GM12878 (cell line): Measurements from ENCODE around the gene CKB. TPM values are rescaled to one million over a fixed set of nuclear protein-coding genes. Genes with fewer than 3 reads are reported as not detected.

Experiments
- ATAC-seq: fragments of 200-7000 bp; cut with Tn5 transposase; 3 replicates; pipeline ENCODE4 v1.9.1; 2020; ENCODE audit warnings: mild to moderate bottlenecking, moderate library complexity
- BruUV-seq: library from RNA; stranded (reverse); fragments of 400-500 nt; replicated peaks from 2 replicates; lab custom pipeline; 2021; lab: Mats Ljungman, UMichigan
- CTCF ChIA-PET: fragments of 300-600 bp; sonication (Branson Sonifier 250); formaldehyde crosslinking; extraction: SDS; loops from one replicate; lab custom pipeline; 2021; ENCODE audit warnings: inconsistent platforms; lab: Yijun Ruan, JAX
- POLR2A ChIA-PET: fragments of 350-600 bp; formaldehyde crosslinking; extraction: SDS; loops from one replicate; lab custom pipeline; 2021; ENCODE audit warnings: inconsistent platforms; lab: Charles Lee
- RAD21 ChIA-PET: fragments of 300-600 bp; sonication (Branson Sonifier 250); formaldehyde crosslinking; loops from one replicate; lab custom pipeline; 2023; ENCODE audit warnings: antibody characterized with exemption; ENCODE audit not compliant: unreplicated experiment; lab: Charles Lee
- SMC1A ChIA-PET: fragments of 300-600 bp; sonication (Branson Sonifier 250); formaldehyde crosslinking; loops from one replicate; lab custom pipeline; 2023; ENCODE audit not compliant: unreplicated experiment, uncharacterized antibody; lab: Charles Lee
- DNase-seq: peaks from one replicate; pipeline ENCODE4 v3.0.0-alpha.2; 2011; ENCODE audit warnings: low read depth, low spot score
- FAIRE-seq: peaks from 3 replicates; lab custom pipeline; 2011; peaks lifted over from hg19 to GRCh38; lab: Jason Lieb, UNC
- H2AFZ ChIP-seq: 2 replicates; pipeline ENCODE4 v1.6.0; 2011; ENCODE audit warnings: low read depth, low read length, control low read depth; ENCODE audit not compliant: control insufficient read depth
- H3K27ac ChIP-seq: 2 replicates; pipeline ENCODE4 v1.5.1; 2011; ENCODE audit warnings: control low read depth; ENCODE audit not compliant: control insufficient read depth, insufficient read depth
- H3K27me3 ChIP-seq, 2 experiments: replicated peaks in 1 of 2; 2 replicates each; pipeline versions ENCODE4 v1.6.0 to v1.6.1; 2011; ENCODE audit warnings: low read length in 1 of 2; ENCODE audit not compliant: control insufficient read depth in 2 of 2, insufficient read depth in 2 of 2
- H3K36me3 ChIP-seq, 2 experiments: 2 replicates each; pipeline ENCODE4 v1.5.1; 2011; ENCODE audit warnings: low read length in 1 of 2; ENCODE audit not compliant: control insufficient read depth in 2 of 2, insufficient read depth in 2 of 2
- H3K4me1 ChIP-seq: 2 replicates; pipeline ENCODE4 v1.6.1; 2011; ENCODE audit warnings: mild to moderate bottlenecking, low read length, moderate library complexity, mixed read lengths; ENCODE audit not compliant: control insufficient read depth, insufficient read depth
- H3K4me2 ChIP-seq: 2 replicates; pipeline ENCODE4 v1.6.0; 2011; ENCODE audit warnings: control low read depth; ENCODE audit not compliant: control insufficient read depth, insufficient read depth
- H3K4me3 ChIP-seq: fragments of 200-600 bp; sonication (generic); 2 replicates; pipeline ENCODE4 v1.5.1; 2016
- H3K79me2 ChIP-seq: 2 replicates; pipeline ENCODE4 v1.6.0; 2011; ENCODE audit warnings: low read length; ENCODE audit not compliant: control insufficient read depth, insufficient read depth
- H3K9ac ChIP-seq: 2 replicates; pipeline ENCODE4 v1.8.0; 2011; ENCODE audit warnings: low read length, control low read depth, mixed read lengths; ENCODE audit not compliant: control insufficient read depth, insufficient read depth
- H3K9me3 ChIP-seq: replicated peaks from 3 replicates; pipeline ENCODE4 v1.5.1; 2011; ENCODE audit warnings: mild to moderate bottlenecking, low read length; ENCODE audit not compliant: control insufficient read depth, insufficient read depth
- H4K20me1 ChIP-seq: 2 replicates; pipeline ENCODE4 v1.6.0; 2011; ENCODE audit not compliant: control insufficient read depth, insufficient read depth
- CBX3 ChIP-seq: fragments of 200-600 bp; sonication (generic); IDR thresholded peaks from 2 replicates; pipeline ENCODE4 v1.6.1; 2016; ENCODE audit warnings: low read depth, borderline replicate concordance
- CREB1 ChIP-seq: IDR thresholded peaks from 2 replicates; pipeline ENCODE4 v1.6.1; 2012; ENCODE audit warnings: low read depth, mild to moderate bottlenecking, inconsistent platforms
- CREM ChIP-seq: IDR thresholded peaks from 2 replicates; pipeline ENCODE4 v1.6.1; 2014; ENCODE audit warnings: antibody characterized with exemption, low read depth
- EGR1 ChIP-seq, 2 experiments: IDR thresholded peaks; 1 replicate in 1 of 2; 2 replicates in 1 of 2; pipeline ENCODE4 v1.6.1; 2011 to 2012; ENCODE audit warnings: low read depth in 2 of 2, low read length in 2 of 2, borderline replicate concordance in 1 of 2, mild to moderate bottlenecking in 1 of 2, moderate library complexity in 1 of 2
- FOS ChIP-seq: IDR thresholded peaks from 3 replicates; pipeline ENCODE4 v1.6.1; 2011; ENCODE audit warnings: borderline replicate concordance; ENCODE audit not compliant: insufficient read length; ENCODE audit errors: extremely low read depth
- HDAC6 ChIP-seq: fragments of 200-600 bp; sonication (generic); IDR thresholded peaks from one replicate; pipeline ENCODE4 v1.8.0; 2017; ENCODE audit warnings: antibody characterized with exemption; ENCODE audit not compliant: unreplicated experiment
- IRF4 ChIP-seq: IDR thresholded peaks from 2 replicates; pipeline ENCODE4 v1.6.1; 2011; ENCODE audit warnings: low read depth, low read length
- JUNB ChIP-seq: IDR thresholded peaks from 2 replicates; pipeline ENCODE4 v1.6.1; 2016; ENCODE audit warnings: antibody characterized with exemption, mild to moderate bottlenecking
- LARP7 ChIP-seq: fragments of 450-650 bp; IDR thresholded peaks from 2 replicates; pipeline ENCODE4 v1.6.1; 2017; ENCODE audit warnings: mild to moderate bottlenecking
- NR2C2 ChIP-seq: IDR thresholded peaks from 2 replicates; pipeline ENCODE4 v1.6.1; 2011; ENCODE audit warnings: borderline replicate concordance, low read depth; ENCODE audit not compliant: control insufficient read depth, insufficient read length
- PML ChIP-seq: IDR thresholded peaks from 2 replicates; pipeline ENCODE4 v1.6.1; 2012; ENCODE audit warnings: low read length, inconsistent platforms
- POU2F2 ChIP-seq: IDR thresholded peaks from 3 replicates; pipeline ENCODE4 v1.6.1; 2011; ENCODE audit warnings: low read depth, mild to moderate bottlenecking, low read length, borderline replicate concordance
- RBBP5 ChIP-seq: fragments of 200-600 bp; sonication (generic); conservative IDR thresholded peaks from 2 replicates; pipeline ENCODE4 v1.6.1; 2016
- STAT1 ChIP-seq: fragments of 450-650 bp; conservative IDR thresholded peaks from 2 replicates; pipeline ENCODE4 v1.6.1; 2014; ENCODE audit warnings: antibody characterized with exemption, mild to moderate bottlenecking
- USF2 ChIP-seq: IDR thresholded peaks from 2 replicates; pipeline ENCODE4 v1.6.1; 2011; ENCODE audit warnings: low read depth, low read length, improper control_type of control experiment, borderline replicate concordance
- YY1 ChIP-seq: IDR thresholded peaks from 2 replicates; pipeline ENCODE4 v1.6.1; 2011; ENCODE audit warnings: low read depth, mild to moderate bottlenecking, low read length
- ZBTB33 ChIP-seq: fragments of 450-650 bp; IDR thresholded peaks from 2 replicates; pipeline ENCODE4 v1.6.1; 2017; ENCODE audit warnings: mild to moderate bottlenecking
- ZNF24 ChIP-seq: fragments of 450-650 bp; IDR thresholded peaks from 2 replicates; pipeline ENCODE4 v1.6.1; 2017; ENCODE audit warnings: antibody characterized with exemption, mild to moderate bottlenecking
- WGBS: methylation state at CpG from one replicate; pipeline ENCODE4 v1.1.6; 2016; ENCODE audit warnings: low lambda C conversion rate; ENCODE audit not compliant: insufficient replicate concordance, insufficient coverage; ENCODE audit errors: missing lambda C conversion rate; 5-methylcytosine and 5-hydroxymethylcytosine counted together
- in situ Hi-C: fragments of 300-500 bp; cut with MboI; formaldehyde crosslinking; loops from 9 replicates; pipeline ENCODE4 v1.14.3; 2018; ENCODE audit warnings: mixed read lengths
- intact Hi-C: fragments of 100-400 bp; cut with micrococcal nuclease; formaldehyde crosslinking; loops from one replicate; pipeline ENCODE4 v1.14.2; 2022; ENCODE audit not compliant: unreplicated experiment
- polyA plus RNA-seq, 11 experiments: library from polyadenylated mRNA; depleted of rRNA in 4 of 11; unstranded in 6 of 11; stranded (reverse) in 5 of 11; fragments of >200 nt; fragmentation: Nextera tagmentation in 4 of 11; fragmentation: Illumina TruSeq in 1 of 11; extraction: Ambion mirVana in 4 of 11; extraction: Trizol in 1 of 11; gene quantifications; 1 replicate in 1 of 11; 2 replicates in 10 of 11; pipeline versions ENCODE4 v1.2.1 to v1.2.3, GENCODE V29; 2011 to 2016; ENCODE audit warnings: inconsistent platforms in 2 of 11, missing spikeins in 2 of 11, low read depth in 1 of 11
- total RNA-seq, 4 experiments: library from RNA; depleted of rRNA in 3 of 4; stranded (reverse); fragments of >200 nt in 3 of 4; fragmentation: Illumina TruSeq in 1 of 4; extraction: Trizol in 1 of 4; gene quantifications; 2 replicates each; pipeline versions ENCODE4 v1.2.1 to v1.2.3, GENCODE V29; 2013 to 2021

The CKB gene
- total and polyA plus RNA-seq, 10 of the 15 experiments (the other 5 are each of a cell fraction or from before 2014, with no cell fraction given): 0.40 to 6.1 (median 2.3) TPM

- TF ChIP-seq ZNF24: no peak
- no peak for TF ChIP-seq FOS
- no peak for TF ChIP-seq STAT1
- no peak for TF ChIP-seq CBX3
Observed at GRCh38 chr14:103537175-103537990, 14.8 kb upstream of the CKB start (continued).

- Histone ChIP-seq H3K36me3 (peaks cover 0 to 6% of the 10 kb centered on the region in 2 experiments; a peak in 2 of 4 replicates), H3K4me1 (no peaks in the 10 kb centered on the region), H3K27me3 (no peaks in the 10 kb centered on the region), H3K27ac (no peak overlapping the region), H2AFZ (no peak overlapping the region), H3K4me3 (no peak overlapping the region), H3K9me3 (no peaks in the 10 kb centered on the region), H4K20me1 (no peaks in the 10 kb centered on the region), H3K79me2 (no peaks in the 10 kb centered on the region), H3K9ac (no peak overlapping the region), H3K4me2 (no peak overlapping the region)
- ChIA-PET CTCF (no interaction called here), RAD21 (no interaction called here), POLR2A (interaction anchor here (0.6 kb wide), 1 partner anchor 33 kb away, joined by 3 read pairs; no protein-coding TSS in a partner anchor), SMC1A (no interaction called here)
- intact Hi-C loops: no loop called here
- no TSS peak for BruUV-seq
- ATAC-seq (no peak), FAIRE-seq (no peak), DNase-seq (no peak)
- in situ Hi-C loops: no loop called here
- TF ChIP-seq CREB1 (no peak), HDAC6 (no peak), IRF4 (no peak), CREM (no peak), LARP7 (no peak), EGR1 (IDR thresholded peaks at IDR 0.05; ENCODE audit: borderline replicate concordance in 1 of 2, low read depth in 2 of 2, low read length in 2 of 2) (no peak), RBBP5 (no peak), JUNB (no peak), ZBTB33 (no peak), POU2F2 (no peak), YY1 (no peak), PML (no peak), NR2C2 (no peak), USF2 (no peak)
- 84% methylated on average over 9 of the region's 9 CpGs for WGBS
Observed at GRCh38 chr14:103536693-103537092, 14.1 kb upstream of the CKB start.
